Sigmoid colon (tissue), 7 donors: ENCODE data around the gene SLC25A41. TPM values are rescaled to one million over a fixed set of nuclear protein-coding genes. Genes with fewer than 3 reads are reported as not detected.

ENCODE experiments used
- DNase-seq: peaks from one replicate; pipeline ENCODE4 v3.0.0-alpha.2; 2019
- H3K27ac ChIP-seq, 4 donors: fragments of 200-600 bp; sonication (generic); one replicate each; pipeline ENCODE4 v1.5.1; 2016 to 2019; ENCODE audit warnings: mild to moderate bottlenecking in 1 of 4
- H3K27me3 ChIP-seq, 3 donors: fragments of 200-600 bp; sonication (generic); one replicate each; pipeline ENCODE4 v1.5.1; 2019; ENCODE audit warnings: mild to moderate bottlenecking in 1 of 3
- H3K36me3 ChIP-seq, 4 donors: fragments of 200-600 bp; sonication (generic); one replicate each; pipeline ENCODE4 v1.5.1; 2016 to 2019
- H3K4me1 ChIP-seq, 4 donors: fragments of 200-600 bp; sonication (generic); one replicate each; pipeline ENCODE4 v1.5.1; 2017 to 2019
- H3K4me3 ChIP-seq, 4 donors: fragments of 200-600 bp; sonication (generic); one replicate each; pipeline ENCODE4 v1.5.1; 2017 to 2019; ENCODE audit warnings: mild to moderate bottlenecking in 2 of 4, moderate library complexity in 1 of 4
- H3K9me3 ChIP-seq, 4 donors: fragments of 200-600 bp in 3 of 4; sonication (generic) in 3 of 4; one replicate each; pipeline versions ENCODE4 v1.5.1 to v1.6.1; 2013 to 2019
- CTCF ChIP-seq, 4 experiments: fragments of 450-650 bp in 3 of 4; fragments of 200-600 bp in 1 of 4; IDR thresholded peaks; one replicate each; pipeline ENCODE4 v1.5.1; 2016 to 2019; ENCODE audit warnings: antibody characterized with exemption in 4 of 4, mild to moderate bottlenecking in 3 of 4, moderate library complexity in 2 of 4
- EP300 ChIP-seq, 4 donors: sonication (generic); formaldehyde crosslinking; IDR thresholded peaks; one replicate each; pipeline ENCODE4 v1.6.1; 2017; ENCODE audit warnings: antibody characterized with exemption in 4 of 4
- POLR2A ChIP-seq, 2 donors: fragments of 450-650 bp; IDR thresholded peaks; one replicate each; pipeline ENCODE4 v1.6.1; 2016; ENCODE audit warnings: antibody characterized with exemption in 2 of 2, mild to moderate bottlenecking in 2 of 2, moderate library complexity in 2 of 2
- POLR2AphosphoS5 ChIP-seq, 4 donors: sonication (generic); formaldehyde crosslinking; IDR thresholded peaks; one replicate each; pipeline ENCODE4 v1.6.1; 2017; ENCODE audit warnings: antibody characterized with exemption in 4 of 4
- WGBS, 2 donors: extraction: QIAGEN DNeasy Blood & Tissue Kit; methylation state at CpG; one replicate each; pipeline ENCODE4 v1.1.7; 2013; 5-methylcytosine and 5-hydroxymethylcytosine counted together
- intact Hi-C: fragments of 100-400 bp; cut with DNase I; formaldehyde crosslinking; loops from one replicate; pipeline ENCODE4 v1.15.1; 2023
- polyA plus RNA-seq, 3 donors: library from polyadenylated mRNA; stranded (reverse); fragments of 200-250 nt; gene quantifications; one replicate each; pipeline ENCODE4 v1.2.3, GENCODE V29; 2013
- total RNA-seq, 4 donors: library from RNA; depleted of rRNA; stranded (reverse); fragments of >200 nt; gene quantifications; one replicate each; pipeline ENCODE4 v1.1.0, GENCODE V29; 2016
- donor health status: healthy with polysubstance abuse.
- donor health status: Bipolar disorder and iron deficiency.
- donor health status: healthy.

The SLC25A41 gene
- total and polyA plus RNA-seq, 7 donors = 0.60 to 1.4 (median 1.1) TPM; not detected in 2

- no peak for DNase-seq
- Histone ChIP-seq H3K27ac (no peak overlapping the region), H3K4me1 (peaks cover 0 to 20% (median 12%) of the 10 kb centered on the region in 4 donors), H3K36me3 (no peaks in the 10 kb centered on the region), H3K4me3 (no peak overlapping the region), H3K27me3 (peaks cover 21 to 52% (median 40%) of the 10 kb centered on the region in 3 donors), H3K9me3 (no peaks in the 10 kb centered on the region)
- WGBS, 2 donors = 80 to 82% methylated on average over 7 of the region's 7 CpGs
- no peak for TF ChIP-seq POLR2AphosphoS5 (IDR thresholded peaks at IDR 0.05)
- intact Hi-C loops = no loop called here
Measured at GRCh38 chr19:6479836-6480398, 46.4 kb upstream of the SLC25A41 start.

- H3K4me1 ChIP-seq = peaks cover 0 to 20% (median 12%) of the 10 kb centered on the region in 4 donors
- H3K27me3 ChIP-seq = peaks cover 21 to 62% (median 44%) of the 10 kb centered on the region in 3 donors
- no peaks in the 10 kb centered on the region for H3K9me3 ChIP-seq
- TF ChIP-seq POLR2AphosphoS5 (IDR thresholded peaks at IDR 0.05) = no peak
- TF ChIP-seq EP300 (IDR thresholded peaks at IDR 0.05) = no peak
- no peak for TF ChIP-seq CTCF (IDR thresholded peaks at IDR 0.05)
- no peak for TF ChIP-seq POLR2A (IDR thresholded peaks at IDR 0.05)
- no peak overlapping the region for H3K27ac ChIP-seq
- DNase-seq = no peak
- no peaks in the 10 kb centered on the region for H3K36me3 ChIP-seq
- intact Hi-C loops = no loop called here
- 81 to 91% methylated on average over 13 of the region's 13 CpGs for WGBS, 2 donors
- H3K4me3 ChIP-seq = no peak overlapping the region
Measured at GRCh38 chr19:6478815-6479214, 45.3 kb upstream of the SLC25A41 start.

- H3K27ac ChIP-seq = no peak overlapping the region
- TF ChIP-seq POLR2A (IDR thresholded peaks at IDR 0.05) = no peak
- TF ChIP-seq CTCF (IDR thresholded peaks at IDR 0.05) = no peak
- no peak for TF ChIP-seq EP300 (IDR thresholded peaks at IDR 0.05)
- no peak for TF ChIP-seq POLR2AphosphoS5 (IDR thresholded peaks at IDR 0.05)
- intact Hi-C loops = no loop called here
- no peaks in the 10 kb centered on the region for H3K36me3 ChIP-seq
- no peak for DNase-seq
- H3K27me3 ChIP-seq = peaks cover 21 to 61% (median 44%) of the 10 kb centered on the region in 3 donors
- peaks cover 0 to 20% (median 12%) of the 10 kb centered on the region in 4 donors for H3K4me1 ChIP-seq
- H3K9me3 ChIP-seq = no peaks in the 10 kb centered on the region
- peak overlapping the region in 2 of 4 donors; percentile 25 to 26 for H3K4me3 ChIP-seq
- 33 to 62% methylated on average over 29 of the region's 29 CpGs for WGBS, 2 donors
Measured at GRCh38 chr19:6476896-6477431, 43.4 kb upstream of the SLC25A41 start.

GRCh38 chr19:6476155-6476895 lies 42.8 kb upstream of the SLC25A41 start:
- intact Hi-C loops = no loop called here
- WGBS, 2 donors = 9 to 52% methylated on average over 33 of the region's 33 CpGs
- H3K4me3 ChIP-seq = peak overlapping the region in 2 of 4 donors; percentile 25 to 26

More at GRCh38 chr19:6476155-6476895, 42.8 kb upstream of the SLC25A41 start:
- no peak overlapping the region for H3K27ac ChIP-seq
- H3K27me3 ChIP-seq = peaks cover 21 to 55% (median 44%) of the 10 kb centered on the region in 3 donors
- peaks cover 0 to 20% (median 12%) of the 10 kb centered on the region in 4 donors for H3K4me1 ChIP-seq
- H3K9me3 ChIP-seq = no peaks in the 10 kb centered on the region
- no peak for DNase-seq
- no peak for TF ChIP-seq POLR2AphosphoS5 (IDR thresholded peaks at IDR 0.05)
- TF ChIP-seq EP300 (IDR thresholded peaks at IDR 0.05) = no peak
- TF ChIP-seq POLR2A (IDR thresholded peaks at IDR 0.05) = no peak
- no peak for TF ChIP-seq CTCF (IDR thresholded peaks at IDR 0.05)
- H3K36me3 ChIP-seq = no peaks in the 10 kb centered on the region
